ENCODE results near the gene ARAP3. TPM values are rescaled to one million over a fixed set of nuclear protein-coding genes. Genes with fewer than 3 reads are reported as not detected.

ARAP3 gene
- total RNA-seq, 1 donor = 6.2 TPM

DNA sequence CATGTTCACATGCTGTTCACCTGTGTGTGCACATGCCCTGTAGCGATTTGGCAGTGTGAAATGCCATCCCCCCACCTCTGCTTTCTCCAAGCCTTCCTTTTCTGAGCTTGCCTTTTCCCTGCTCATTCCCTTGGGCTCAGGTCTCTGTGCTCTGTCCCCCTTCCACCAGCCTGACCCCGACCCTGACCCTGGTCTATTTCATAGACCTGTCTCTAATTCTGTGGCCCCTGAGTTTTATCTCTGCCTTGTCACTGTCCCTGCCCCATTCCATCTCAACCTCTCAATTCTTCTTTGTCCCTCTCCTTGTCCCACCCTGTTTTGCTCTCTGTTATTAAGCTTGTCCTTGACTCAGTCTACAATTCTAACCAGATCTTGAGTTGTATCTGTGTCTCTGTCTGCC, 735 bp downstream of the ARAP3 start:
- TF ChIP-seq, protein P1, sequence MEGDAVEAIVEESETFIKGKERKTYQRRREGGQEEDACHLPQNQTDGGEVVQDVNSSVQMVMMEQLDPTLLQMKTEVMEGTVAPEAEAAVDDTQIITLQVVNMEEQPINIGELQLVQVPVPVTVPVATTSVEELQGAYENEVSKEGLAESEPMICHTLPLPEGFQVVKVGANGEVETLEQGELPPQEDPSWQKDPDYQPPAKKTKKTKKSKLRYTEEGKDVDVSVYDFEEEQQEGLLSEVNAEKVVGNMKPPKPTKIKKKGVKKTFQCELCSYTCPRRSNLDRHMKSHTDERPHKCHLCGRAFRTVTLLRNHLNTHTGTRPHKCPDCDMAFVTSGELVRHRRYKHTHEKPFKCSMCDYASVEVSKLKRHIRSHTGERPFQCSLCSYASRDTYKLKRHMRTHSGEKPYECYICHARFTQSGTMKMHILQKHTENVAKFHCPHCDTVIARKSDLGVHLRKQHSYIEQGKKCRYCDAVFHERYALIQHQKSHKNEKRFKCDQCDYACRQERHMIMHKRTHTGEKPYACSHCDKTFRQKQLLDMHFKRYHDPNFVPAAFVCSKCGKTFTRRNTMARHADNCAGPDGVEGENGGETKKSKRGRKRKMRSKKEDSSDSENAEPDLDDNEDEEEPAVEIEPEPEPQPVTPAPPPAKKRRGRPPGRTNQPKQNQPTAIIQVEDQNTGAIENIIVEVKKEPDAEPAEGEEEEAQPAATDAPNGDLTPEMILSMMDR (IDR thresholded peaks at IDR 0.05; ENCODE audit: insufficient read depth, low read length) = no peak
- DNase-seq (ENCODE audit: low read depth) = no peak
- peak overlapping the region; percentile 64 for H3K4me3 ChIP-seq (ENCODE audit: low read depth, low read length)

- TF ChIP-seq, protein P1 (IDR thresholded peaks at IDR 0.05; ENCODE audit: insufficient read depth, low read length) = no peak
- peak; percentile 30 for DNase-seq (ENCODE audit: low read depth)
- H3K4me3 ChIP-seq (ENCODE audit: low read depth, low read length) = peak overlapping the region; percentile 64
Measured at GRCh38 chr5:141680751-141681201, 1.3 kb downstream of the ARAP3 start.

- no peak for DNase-seq (ENCODE audit: low read depth)
- no peak overlapping the region for H3K4me3 ChIP-seq (ENCODE audit: low read depth, low read length)
- TF ChIP-seq, protein P1 (IDR thresholded peaks at IDR 0.05; ENCODE audit: insufficient read depth, low read length) = no peak
Measured at GRCh38 chr5:141680178-141680577, 1.9 kb downstream of the ARAP3 start.

- no peak overlapping the region for H3K4me3 ChIP-seq (ENCODE audit: low read depth, low read length)
- DNase-seq (ENCODE audit: low read depth) = no peak
- TF ChIP-seq, protein P1 (IDR thresholded peaks at IDR 0.05; ENCODE audit: insufficient read depth, low read length) = peak; percentile 26
Measured at GRCh38 chr5:141677415-141677814, 4.6 kb downstream of the ARAP3 start.

DNA sequence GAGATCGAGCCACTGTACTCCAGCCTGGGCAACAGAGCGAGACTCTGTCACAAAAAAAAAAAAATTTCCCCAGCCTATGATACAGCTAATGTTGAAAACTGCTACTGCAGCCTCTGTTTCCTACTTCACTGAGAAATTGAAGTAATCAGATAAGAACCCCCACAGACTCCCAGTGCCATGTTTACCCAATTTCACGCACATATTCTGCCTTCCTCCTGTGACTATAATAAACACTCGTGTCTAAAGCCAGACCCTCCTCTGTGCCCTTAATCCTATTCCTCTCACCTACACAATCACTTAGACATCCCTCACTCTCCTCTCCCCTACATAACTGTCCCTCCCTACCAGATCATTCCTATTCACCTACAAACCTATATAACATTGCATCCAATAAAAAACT, 6.4 kb downstream of the ARAP3 start:
- no peak for DNase-seq (ENCODE audit: low read depth)
- no peak overlapping the region for H3K4me3 ChIP-seq (ENCODE audit: low read depth, low read length)
- TF ChIP-seq, protein P1 (IDR thresholded peaks at IDR 0.05; ENCODE audit: insufficient read depth, low read length) = no peak

GRCh38 chr5:141674747-141675146, 7.3 kb downstream of the ARAP3 start:
- TF ChIP-seq, protein P1 (IDR thresholded peaks at IDR 0.05; ENCODE audit: insufficient read depth, low read length) = no peak
- DNase-seq (ENCODE audit: low read depth) = no peak
- H3K4me3 ChIP-seq (ENCODE audit: low read depth, low read length) = no peak overlapping the region
